Measurements from ENCODE around the gene LAMTOR4. TPM values are rescaled to one million over a fixed set of nuclear protein-coding genes. Genes with fewer than 3 reads are reported as not detected.

The LAMTOR4 gene
- total and polyA plus RNA-seq, 2 of the 13 experiments (the other 11 are each of a cell fraction or from before 2014, with no cell fraction given) = 115 to 118 TPM

DNA sequence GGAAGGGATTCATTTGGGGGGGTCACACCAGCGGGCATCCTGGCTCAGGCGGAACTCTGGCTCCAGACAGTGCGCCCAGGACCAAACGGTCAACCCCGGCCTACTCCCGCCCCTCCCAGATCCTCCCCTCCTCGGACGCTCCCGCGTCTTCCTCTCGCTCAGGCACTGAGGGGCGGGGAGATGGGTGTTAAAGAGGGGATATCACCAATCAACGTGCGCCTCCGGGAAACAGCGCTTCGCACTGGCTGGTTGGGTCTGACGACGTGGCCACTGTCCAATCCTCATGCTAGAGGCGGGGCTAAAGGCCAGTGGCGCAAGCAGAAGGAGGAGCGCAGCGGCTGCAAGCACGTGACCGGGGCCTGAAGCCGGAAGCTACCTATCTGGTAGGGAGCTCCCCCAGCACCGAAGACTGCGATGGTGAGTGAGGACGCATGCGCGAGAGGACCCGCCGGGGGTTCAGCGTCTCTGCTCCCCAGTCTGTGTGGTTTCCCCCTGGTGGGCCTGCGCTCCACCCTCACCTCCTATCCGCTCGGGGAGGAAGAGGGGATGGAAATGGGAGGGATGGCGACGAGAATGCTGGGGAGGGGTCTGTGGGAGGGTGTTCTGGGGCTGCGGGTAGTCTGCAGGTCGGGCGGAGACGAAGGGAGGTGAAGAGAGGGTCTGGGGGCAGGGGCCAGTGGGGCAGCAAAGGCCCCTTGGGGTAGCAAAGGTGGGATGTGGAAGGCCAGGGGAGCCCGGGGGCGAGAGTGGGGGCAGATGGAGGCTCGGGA, at the start of gene LAMTOR4 (continued):
- TF ChIP-seq ZNF850 (CRISPR knock-in tag; conservative IDR thresholded peaks at IDR 0.05) = no peak
- no peak for TF ChIP-seq ZNF672 (CRISPR knock-in tag; IDR thresholded peaks at IDR 0.05)
- TF ChIP-seq NPAS2 (CRISPR knock-in tag; IDR thresholded peaks at IDR 0.05; ENCODE audit: borderline replicate concordance) = no peak
- TF ChIP-seq FOXM1 (CRISPR knock-in tag; IDR thresholded peaks at IDR 0.05) = no peak
- peak; percentile 76 for TF ChIP-seq CEBPG (CRISPR knock-in tag; IDR thresholded peaks at IDR 0.05)
- peak; percentile 55 for TF ChIP-seq SALL1 (CRISPR knock-in tag; IDR thresholded peaks at IDR 0.05)
- no peak; the same call in 1 of the 2 replicates for TF ChIP-seq ZBTB42 (CRISPR knock-in tag; IDR thresholded peaks at IDR 0.05)
- TF ChIP-seq, protein P1, sequence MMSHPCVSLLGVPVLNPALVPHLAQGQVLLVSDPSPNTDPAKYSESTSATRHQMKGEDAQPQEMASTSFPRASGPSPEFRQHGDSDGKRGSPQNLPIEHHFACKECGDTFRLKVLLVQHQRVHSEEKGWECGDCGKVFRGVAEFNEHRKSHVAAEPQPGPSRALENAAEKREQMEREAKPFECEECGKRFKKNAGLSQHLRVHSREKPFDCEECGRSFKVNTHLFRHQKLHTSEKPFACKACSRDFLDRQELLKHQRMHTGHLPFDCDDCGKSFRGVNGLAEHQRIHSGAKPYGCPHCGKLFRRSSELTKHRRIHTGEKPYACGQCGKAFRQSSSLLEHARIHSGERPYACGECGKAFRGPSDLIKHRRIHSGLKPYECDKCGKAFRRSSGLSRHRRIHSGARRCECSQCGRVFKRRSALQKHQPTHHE (CRISPR knock-in tag; IDR thresholded peaks at IDR 0.05; ENCODE audit: borderline replicate concordance) = 0 out of 2 replicates have a peak, but pooled peaks have one; percentile 78
- no peak for TF ChIP-seq MBNL3 (CRISPR knock-in tag; conservative IDR thresholded peaks at IDR 0.05)
- TF ChIP-seq, protein P2, sequence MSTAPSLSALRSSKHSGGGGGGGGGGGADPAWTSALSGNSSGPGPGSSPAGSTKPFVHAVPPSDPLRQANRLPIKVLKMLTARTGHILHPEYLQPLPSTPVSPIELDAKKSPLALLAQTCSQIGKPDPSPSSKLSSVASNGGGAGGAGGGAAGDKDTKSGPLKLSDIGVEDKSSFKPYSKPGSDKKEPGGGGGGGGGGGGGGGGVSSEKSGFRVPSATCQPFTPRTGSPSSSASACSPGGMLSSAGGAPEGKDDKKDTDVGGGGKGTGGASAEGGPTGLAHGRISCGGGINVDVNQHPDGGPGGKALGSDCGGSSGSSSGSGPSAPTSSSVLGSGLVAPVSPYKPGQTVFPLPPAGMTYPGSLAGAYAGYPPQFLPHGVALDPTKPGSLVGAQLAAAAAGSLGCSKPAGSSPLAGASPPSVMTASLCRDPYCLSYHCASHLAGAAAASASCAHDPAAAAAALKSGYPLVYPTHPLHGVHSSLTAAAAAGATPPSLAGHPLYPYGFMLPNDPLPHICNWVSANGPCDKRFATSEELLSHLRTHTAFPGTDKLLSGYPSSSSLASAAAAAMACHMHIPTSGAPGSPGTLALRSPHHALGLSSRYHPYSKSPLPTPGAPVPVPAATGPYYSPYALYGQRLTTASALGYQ (CRISPR knock-in tag; IDR thresholded peaks at IDR 0.05) = no peak
- TF ChIP-seq, protein P3, sequence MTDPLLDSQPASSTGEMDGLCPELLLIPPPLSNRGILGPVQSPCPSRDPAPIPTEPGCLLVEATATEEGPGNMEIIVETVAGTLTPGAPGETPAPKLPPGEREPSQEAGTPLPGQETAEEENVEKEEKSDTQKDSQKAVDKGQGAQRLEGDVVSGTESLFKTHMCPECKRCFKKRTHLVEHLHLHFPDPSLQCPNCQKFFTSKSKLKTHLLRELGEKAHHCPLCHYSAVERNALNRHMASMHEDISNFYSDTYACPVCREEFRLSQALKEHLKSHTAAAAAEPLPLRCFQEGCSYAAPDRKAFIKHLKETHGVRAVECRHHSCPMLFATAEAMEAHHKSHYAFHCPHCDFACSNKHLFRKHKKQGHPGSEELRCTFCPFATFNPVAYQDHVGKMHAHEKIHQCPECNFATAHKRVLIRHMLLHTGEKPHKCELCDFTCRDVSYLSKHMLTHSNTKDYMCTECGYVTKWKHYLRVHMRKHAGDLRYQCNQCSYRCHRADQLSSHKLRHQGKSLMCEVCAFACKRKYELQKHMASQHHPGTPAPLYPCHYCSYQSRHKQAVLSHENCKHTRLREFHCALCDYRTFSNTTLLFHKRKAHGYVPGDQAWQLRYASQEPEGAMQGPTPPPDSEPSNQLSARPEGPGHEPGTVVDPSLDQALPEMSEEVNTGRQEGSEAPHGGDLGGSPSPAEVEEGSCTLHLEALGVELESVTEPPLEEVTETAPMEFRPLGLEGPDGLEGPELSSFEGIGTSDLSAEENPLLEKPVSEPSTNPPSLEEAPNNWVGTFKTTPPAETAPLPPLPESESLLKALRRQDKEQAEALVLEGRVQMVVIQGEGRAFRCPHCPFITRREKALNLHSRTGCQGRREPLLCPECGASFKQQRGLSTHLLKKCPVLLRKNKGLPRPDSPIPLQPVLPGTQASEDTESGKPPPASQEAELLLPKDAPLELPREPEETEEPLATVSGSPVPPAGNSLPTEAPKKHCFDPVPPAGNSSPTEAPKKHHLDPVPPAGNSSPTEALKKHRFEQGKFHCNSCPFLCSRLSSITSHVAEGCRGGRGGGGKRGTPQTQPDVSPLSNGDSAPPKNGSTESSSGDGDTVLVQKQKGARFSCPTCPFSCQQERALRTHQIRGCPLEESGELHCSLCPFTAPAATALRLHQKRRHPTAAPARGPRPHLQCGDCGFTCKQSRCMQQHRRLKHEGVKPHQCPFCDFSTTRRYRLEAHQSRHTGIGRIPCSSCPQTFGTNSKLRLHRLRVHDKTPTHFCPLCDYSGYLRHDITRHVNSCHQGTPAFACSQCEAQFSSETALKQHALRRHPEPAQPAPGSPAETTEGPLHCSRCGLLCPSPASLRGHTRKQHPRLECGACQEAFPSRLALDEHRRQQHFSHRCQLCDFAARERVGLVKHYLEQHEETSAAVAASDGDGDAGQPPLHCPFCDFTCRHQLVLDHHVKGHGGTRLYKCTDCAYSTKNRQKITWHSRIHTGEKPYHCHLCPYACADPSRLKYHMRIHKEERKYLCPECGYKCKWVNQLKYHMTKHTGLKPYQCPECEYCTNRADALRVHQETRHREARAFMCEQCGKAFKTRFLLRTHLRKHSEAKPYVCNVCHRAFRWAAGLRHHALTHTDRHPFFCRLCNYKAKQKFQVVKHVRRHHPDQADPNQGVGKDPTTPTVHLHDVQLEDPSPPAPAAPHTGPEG (CRISPR knock-in tag; IDR thresholded peaks at IDR 0.05) = no peak
- TF ChIP-seq ZNF253 (CRISPR knock-in tag; IDR thresholded peaks at IDR 0.05; ENCODE audit: borderline replicate concordance) = no peak
- 0 out of 2 replicates have a peak, but pooled peaks have one; percentile 8 for TF ChIP-seq ZNF329 (CRISPR knock-in tag; IDR thresholded peaks at IDR 0.05; ENCODE audit: low read depth)
- TF ChIP-seq, protein P4, sequence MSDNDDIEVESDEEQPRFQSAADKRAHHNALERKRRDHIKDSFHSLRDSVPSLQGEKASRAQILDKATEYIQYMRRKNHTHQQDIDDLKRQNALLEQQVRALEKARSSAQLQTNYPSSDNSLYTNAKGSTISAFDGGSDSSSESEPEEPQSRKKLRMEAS (IDR thresholded peaks at IDR 0.05) = peak; percentile 57; the same call in 1 of the 2 replicates
- TF ChIP-seq NFYB (CRISPR knock-in tag; IDR thresholded peaks at IDR 0.05) = peak; percentile 95
